ENCODE measurements around the gene MRPS6.

Gene MRPS6

GRCh38 chr21:34179204-34179935 lies 106.0 kb downstream of the MRPS6 start:
- Histone ChIP-seq H4K20me1 (ENCODE audit: control insufficient read depth, insufficient read depth, low read depth, low read length) (no peaks in the 10 kb centered on the region), H3K27me3 (ENCODE audit: control insufficient read depth, low read length) (peaks cover 2% of the 10 kb centered on the region; the same call in 1 of the 2 replicates), H3K9me2 (replicated peaks; ENCODE audit: control insufficient read depth, low read length) (no peaks in the 10 kb centered on the region; the same call in 1 of the 2 replicates), H3K27ac (ENCODE audit: low read depth, low read length) (no peak overlapping the region), H3K4me2 (ENCODE audit: low read length) (no peak overlapping the region), H3K4me3 (ENCODE audit: low read length) (no peak overlapping the region), H3K9me3 (ENCODE audit: control insufficient read depth, insufficient read depth, low read length) (peaks cover 4% of the 10 kb centered on the region; the same call in 1 of the 2 replicates), H3K79me2 (ENCODE audit: control insufficient read depth, low read length) (no peaks in the 10 kb centered on the region), H3K36me3 (ENCODE audit: control insufficient read depth, low read length) (no peaks in the 10 kb centered on the region), H3K4me1 (ENCODE audit: control insufficient read depth, low read length) (no peaks in the 10 kb centered on the region), H3F3A (ENCODE audit: control insufficient read depth, insufficient read depth) (no peaks in the 10 kb centered on the region)
- no peak for TF ChIP-seq CTCF (IDR thresholded peaks at IDR 0.05; ENCODE audit: low read depth, low read length, poor library complexity, severe bottlenecking)
- no peak for TF ChIP-seq EZH2phosphoT487 (IDR thresholded peaks at IDR 0.05; ENCODE audit: borderline replicate concordance, low read length)

- H3K4me1 ChIP-seq (ENCODE audit: control insufficient read depth, low read length) = no peaks in the 10 kb centered on the region
- no peak overlapping the region for H3K4me2 ChIP-seq (ENCODE audit: low read length)
- H3K4me3 ChIP-seq (ENCODE audit: low read length) = no peak overlapping the region
- H3K27me3 ChIP-seq (ENCODE audit: control insufficient read depth, low read length) = peaks cover 2% of the 10 kb centered on the region; the same call in 1 of the 2 replicates
- H3K9me2 ChIP-seq (replicated peaks; ENCODE audit: control insufficient read depth, low read length) = no peaks in the 10 kb centered on the region; the same call in 1 of the 2 replicates
- H3K36me3 ChIP-seq (ENCODE audit: control insufficient read depth, low read length) = no peaks in the 10 kb centered on the region
- no peaks in the 10 kb centered on the region for H3K79me2 ChIP-seq (ENCODE audit: control insufficient read depth, low read length)
- H3K27ac ChIP-seq (ENCODE audit: low read depth, low read length) = no peak overlapping the region
- H3K9me3 ChIP-seq (ENCODE audit: control insufficient read depth, insufficient read depth, low read length) = no peaks in the 10 kb centered on the region
- TF ChIP-seq EZH2phosphoT487 (IDR thresholded peaks at IDR 0.05; ENCODE audit: borderline replicate concordance, low read length) (no peak), CTCF (IDR thresholded peaks at IDR 0.05; ENCODE audit: low read depth, low read length, poor library complexity, severe bottlenecking) (no peak)
- no peaks in the 10 kb centered on the region for H4K20me1 ChIP-seq (ENCODE audit: control insufficient read depth, insufficient read depth, low read depth, low read length)
- H3F3A ChIP-seq (ENCODE audit: control insufficient read depth, insufficient read depth) = no peaks in the 10 kb centered on the region
Observed at GRCh38 chr21:34180407-34180806, 107.0 kb downstream of the MRPS6 start.

- no peak overlapping the region for H3K4me2 ChIP-seq (ENCODE audit: low read length)
Observed at GRCh38 chr21:34180826-34181359, 107.5 kb downstream of the MRPS6 start.

More at GRCh38 chr21:34180826-34181359, 107.5 kb downstream of the MRPS6 start:
- Histone ChIP-seq H3K4me3 (ENCODE audit: low read length) (no peak overlapping the region), H3K36me3 (ENCODE audit: control insufficient read depth, low read length) (no peaks in the 10 kb centered on the region), H3K27me3 (ENCODE audit: control insufficient read depth, low read length) (peaks cover 2% of the 10 kb centered on the region; the same call in 1 of the 2 replicates), H3F3A (ENCODE audit: control insufficient read depth, insufficient read depth) (no peaks in the 10 kb centered on the region), H3K27ac (ENCODE audit: low read depth, low read length) (no peak overlapping the region), H4K20me1 (ENCODE audit: control insufficient read depth, insufficient read depth, low read depth, low read length) (no peaks in the 10 kb centered on the region), H3K79me2 (ENCODE audit: control insufficient read depth, low read length) (no peaks in the 10 kb centered on the region), H3K9me2 (replicated peaks; ENCODE audit: control insufficient read depth, low read length) (no peaks in the 10 kb centered on the region; the same call in 1 of the 2 replicates), H3K4me1 (ENCODE audit: control insufficient read depth, low read length) (no peaks in the 10 kb centered on the region), H3K9me3 (ENCODE audit: control insufficient read depth, insufficient read depth, low read length) (no peaks in the 10 kb centered on the region)
- TF ChIP-seq CTCF (IDR thresholded peaks at IDR 0.05; ENCODE audit: low read depth, low read length, poor library complexity, severe bottlenecking) (no peak), EZH2phosphoT487 (IDR thresholded peaks at IDR 0.05; ENCODE audit: borderline replicate concordance, low read length) (no peak)
